ENCODE data around the gene TPCN2.

DNA sequence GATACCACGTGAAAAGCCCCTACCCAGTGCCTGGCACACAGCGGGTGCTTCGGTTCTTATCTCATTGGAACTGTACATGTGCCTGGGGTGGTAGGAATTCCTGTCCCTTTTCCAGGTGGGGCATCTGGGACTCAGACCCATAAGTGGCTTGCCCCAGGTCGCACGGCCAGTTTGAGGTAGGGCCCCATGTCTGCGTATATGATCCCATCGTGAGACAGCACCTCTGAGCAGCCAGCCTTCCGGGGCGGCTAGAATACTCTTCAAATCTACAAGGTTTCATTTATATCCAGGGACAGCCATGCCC, 73.5 kb downstream of the TPCN2 start:
- TF ChIP-seq, protein P1, sequence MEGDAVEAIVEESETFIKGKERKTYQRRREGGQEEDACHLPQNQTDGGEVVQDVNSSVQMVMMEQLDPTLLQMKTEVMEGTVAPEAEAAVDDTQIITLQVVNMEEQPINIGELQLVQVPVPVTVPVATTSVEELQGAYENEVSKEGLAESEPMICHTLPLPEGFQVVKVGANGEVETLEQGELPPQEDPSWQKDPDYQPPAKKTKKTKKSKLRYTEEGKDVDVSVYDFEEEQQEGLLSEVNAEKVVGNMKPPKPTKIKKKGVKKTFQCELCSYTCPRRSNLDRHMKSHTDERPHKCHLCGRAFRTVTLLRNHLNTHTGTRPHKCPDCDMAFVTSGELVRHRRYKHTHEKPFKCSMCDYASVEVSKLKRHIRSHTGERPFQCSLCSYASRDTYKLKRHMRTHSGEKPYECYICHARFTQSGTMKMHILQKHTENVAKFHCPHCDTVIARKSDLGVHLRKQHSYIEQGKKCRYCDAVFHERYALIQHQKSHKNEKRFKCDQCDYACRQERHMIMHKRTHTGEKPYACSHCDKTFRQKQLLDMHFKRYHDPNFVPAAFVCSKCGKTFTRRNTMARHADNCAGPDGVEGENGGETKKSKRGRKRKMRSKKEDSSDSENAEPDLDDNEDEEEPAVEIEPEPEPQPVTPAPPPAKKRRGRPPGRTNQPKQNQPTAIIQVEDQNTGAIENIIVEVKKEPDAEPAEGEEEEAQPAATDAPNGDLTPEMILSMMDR (conservative IDR thresholded peaks at IDR 0.05; ENCODE audit: low read depth, low read length) = no peak
- no peak for TF ChIP-seq SMC3 (IDR thresholded peaks at IDR 0.05; ENCODE audit: low read depth, low read length)
- TF ChIP-seq POLR2A (IDR thresholded peaks at IDR 0.05; ENCODE audit: low read depth, low read length) = no peak
- TF ChIP-seq BHLHE40 (IDR thresholded peaks at IDR 0.05; ENCODE audit: low read depth, low read length) = no peak
- TF ChIP-seq, protein P2, sequence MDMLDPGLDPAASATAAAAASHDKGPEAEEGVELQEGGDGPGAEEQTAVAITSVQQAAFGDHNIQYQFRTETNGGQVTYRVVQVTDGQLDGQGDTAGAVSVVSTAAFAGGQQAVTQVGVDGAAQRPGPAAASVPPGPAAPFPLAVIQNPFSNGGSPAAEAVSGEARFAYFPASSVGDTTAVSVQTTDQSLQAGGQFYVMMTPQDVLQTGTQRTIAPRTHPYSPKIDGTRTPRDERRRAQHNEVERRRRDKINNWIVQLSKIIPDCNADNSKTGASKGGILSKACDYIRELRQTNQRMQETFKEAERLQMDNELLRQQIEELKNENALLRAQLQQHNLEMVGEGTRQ (IDR thresholded peaks at IDR 0.05; ENCODE audit: low read depth, low read length) = no peak
- no peak for TF ChIP-seq MXI1 (IDR thresholded peaks at IDR 0.05; ENCODE audit: borderline replicate concordance, low read depth, low read length)
- TF ChIP-seq MAFK (IDR thresholded peaks at IDR 0.05; ENCODE audit: low read depth, low read length) = no peak
- TF ChIP-seq CEBPB (IDR thresholded peaks at IDR 0.05; ENCODE audit: low read depth, low read length) = no peak
- no peak for TF ChIP-seq FOS (IDR thresholded peaks at IDR 0.05; ENCODE audit: low read depth, low read length)
- TF ChIP-seq RAD21 (IDR thresholded peaks at IDR 0.05; ENCODE audit: low read length) = no peak
- TF ChIP-seq, protein P3, sequence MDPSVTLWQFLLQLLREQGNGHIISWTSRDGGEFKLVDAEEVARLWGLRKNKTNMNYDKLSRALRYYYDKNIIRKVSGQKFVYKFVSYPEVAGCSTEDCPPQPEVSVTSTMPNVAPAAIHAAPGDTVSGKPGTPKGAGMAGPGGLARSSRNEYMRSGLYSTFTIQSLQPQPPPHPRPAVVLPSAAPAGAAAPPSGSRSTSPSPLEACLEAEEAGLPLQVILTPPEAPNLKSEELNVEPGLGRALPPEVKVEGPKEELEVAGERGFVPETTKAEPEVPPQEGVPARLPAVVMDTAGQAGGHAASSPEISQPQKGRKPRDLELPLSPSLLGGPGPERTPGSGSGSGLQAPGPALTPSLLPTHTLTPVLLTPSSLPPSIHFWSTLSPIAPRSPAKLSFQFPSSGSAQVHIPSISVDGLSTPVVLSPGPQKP (IDR thresholded peaks at IDR 0.05; ENCODE audit: borderline replicate concordance, low read depth, low read length) = no peak

Measured in IMR-90 (cell line).